ENCODE data around the gene NPFFR1. TPM values are rescaled to one million over a fixed set of nuclear protein-coding genes. Genes with fewer than 3 reads are reported as not detected.
"Not testable (repeated sequence)": the region's sequence is repeated elsewhere in the genome, so short reads cannot be mapped to it uniquely, and the experiment has no call there.

NPFFR1 gene
- total and polyA plus RNA-seq, 8 donors = under 0.01 to 0.45 (median 0.05) TPM; not detected in 5

DNA sequence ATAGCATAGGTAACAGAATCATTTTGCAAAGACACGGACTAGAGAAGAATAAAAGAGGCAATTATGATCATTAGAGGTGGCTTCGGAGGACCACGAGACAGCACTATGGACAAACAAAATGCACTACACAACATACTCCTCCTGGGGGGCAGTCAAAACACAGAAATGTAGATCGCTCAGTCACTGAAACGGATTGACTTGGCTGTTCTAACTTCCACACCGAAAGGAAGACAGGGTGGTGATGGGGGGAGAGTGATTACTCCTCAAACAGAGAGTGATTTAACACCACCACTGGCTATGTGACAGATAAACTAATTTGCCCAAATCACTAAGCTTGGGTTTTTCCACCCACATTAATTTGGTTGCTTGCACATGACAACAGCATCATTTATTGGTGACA is 36.4 kb downstream of the NPFFR1 start:
- no peaks in the 10 kb centered on the region for H3K36me3 ChIP-seq
- DNase-seq = no peak
- H3K27me3 ChIP-seq = peaks cover 0 to 6% (median 0%) of the 10 kb centered on the region in 3 donors
- intact Hi-C loops (cut with DNase I; ENCODE audit: low total_unique reads) = no loop called here
- H3K27ac ChIP-seq = no peak overlapping the region
- H3K4me3 ChIP-seq = no peak overlapping the region
- no peaks in the 10 kb centered on the region for H3K4me1 ChIP-seq
- TF ChIP-seq POLR2A (IDR thresholded peaks at IDR 0.05) (no peak), POLR2AphosphoS5 (IDR thresholded peaks at IDR 0.05) (no peak), CTCF (IDR thresholded peaks at IDR 0.05) (no peak), EP300 (IDR thresholded peaks at IDR 0.05) (no peak)
- WGBS, 5 donors = 69 to 85% (median 72%) methylated on average over 6 of the region's 6 CpGs
- no peaks in the 10 kb centered on the region for H3K9me3 ChIP-seq

- H3K36me3 ChIP-seq = no peaks in the 10 kb centered on the region
- DNase-seq = no peak
- intact Hi-C loops (cut with DNase I; ENCODE audit: low total_unique reads) = no loop called here
- H3K4me1 ChIP-seq = no peaks in the 10 kb centered on the region
- TF ChIP-seq POLR2AphosphoS5 (IDR thresholded peaks at IDR 0.05) (no peak), EP300 (IDR thresholded peaks at IDR 0.05) (no peak), POLR2A (IDR thresholded peaks at IDR 0.05) (no peak), CTCF (IDR thresholded peaks at IDR 0.05) (no peak)
- 91 to 100% (median 97%) methylated on average over 3 of the region's 3 CpGs for WGBS, 5 donors
- no peak overlapping the region for H3K4me3 ChIP-seq
- no peaks in the 10 kb centered on the region for H3K9me3 ChIP-seq
- H3K27ac ChIP-seq = no peak overlapping the region
- H3K27me3 ChIP-seq = no peaks in the 10 kb centered on the region
Observed at GRCh38 chr10:70241081-70241480, 42.7 kb downstream of the NPFFR1 start.

- intact Hi-C loops (cut with DNase I; ENCODE audit: low total_unique reads); H3K27me3 ChIP-seq; H3K36me3 ChIP-seq; H3K27ac ChIP-seq; DNase-seq; H3K9me3 ChIP-seq; H3K4me1 ChIP-seq; H3K4me3 ChIP-seq: not testable (repeated sequence)
- 78 to 93% (median 90%) methylated on average over 7 to 21 of the region's 21 CpGs for WGBS, 5 donors
Observed at GRCh38 chr10:70239986-70240385, 43.8 kb downstream of the NPFFR1 start.

- H3K36me3 ChIP-seq; H3K27ac ChIP-seq; intact Hi-C loops (cut with DNase I; ENCODE audit: low total_unique reads); H3K4me3 ChIP-seq; H3K27me3 ChIP-seq; H3K4me1 ChIP-seq; DNase-seq; H3K9me3 ChIP-seq: not testable (repeated sequence)
- 91 to 96% (median 96%) methylated on average over 18 to 55 of the region's 55 CpGs for WGBS, 5 donors
Observed at GRCh38 chr10:70239077-70239976, 44.5 kb downstream of the NPFFR1 start.

- intact Hi-C loops (cut with DNase I; ENCODE audit: low total_unique reads); H3K27ac ChIP-seq: not testable (repeated sequence)
- 71 to 84% (median 76%) methylated on average over 6 of the region's 6 CpGs for WGBS, 5 donors
Observed at GRCh38 chr10:70237958-70238536, 45.8 kb downstream of the NPFFR1 start.

More at GRCh38 chr10:70237958-70238536, 45.8 kb downstream of the NPFFR1 start:
- H3K9me3 ChIP-seq, H3K4me3 ChIP-seq, H3K4me1 ChIP-seq, DNase-seq, H3K36me3 ChIP-seq, H3K27me3 ChIP-seq: not testable (repeated sequence)
